ENCODE measurements around the gene ERI3.

- TF ChIP-seq CTCF (IDR thresholded peaks at IDR 0.05) (no peak), POLR2AphosphoS5 (IDR thresholded peaks at IDR 0.05; ENCODE audit: low read depth, low read length) (no peak), REST (IDR thresholded peaks at IDR 0.05; ENCODE audit: insufficient read depth in 1 of 2, low read depth in 2 of 2, low read length in 1 of 2) (no peak), SIN3A (IDR thresholded peaks at IDR 0.05; ENCODE audit: borderline replicate concordance, insufficient read depth, low read depth, low read length) (no peak)
These were observed 46.5 kb upstream of the ERI3 start for GRCh38 chr1:44401256-44402228.
